IMR-90 (cell line): Measurements from ENCODE around the gene LAMC3. TPM values are rescaled to one million over a fixed set of nuclear protein-coding genes. Genes with fewer than 3 reads are reported as not detected.

Experiments used
- ATAC-seq: fragments of 200-7000 bp; cut with Tn5 transposase; 2 replicates; pipeline ENCODE4 v1.9.1; 2020; ENCODE audit warnings: low read depth, mild to moderate bottlenecking, moderate library complexity
- BruUV-seq: library from RNA; stranded (reverse); fragments of 400-500 nt; replicated peaks from 2 replicates; lab custom pipeline; 2021; lab: Mats Ljungman, UMichigan
- CTCF ChIA-PET: fragments of 300-600 bp; formaldehyde crosslinking; extraction: SDS; loops from one replicate; lab custom pipeline; 2021; ENCODE audit warnings: antibody characterized with exemption; lab: Yijun Ruan, JAX
- POLR2A ChIA-PET: fragments of 300-600 bp; sonication (Branson Sonifier 250); formaldehyde crosslinking; loops from one replicate; lab custom pipeline; 2022; ENCODE audit warnings: antibody characterized with exemption; ENCODE audit not compliant: unreplicated experiment; lab: Charles Lee
- DNase-seq: peaks from one replicate; pipeline ENCODE4 v3.0.0; 2013
- H2AFZ ChIP-seq: replicated peaks from 2 replicates; pipeline ENCODE3; 2013; ENCODE audit warnings: low read length, mild to moderate bottlenecking; ENCODE audit not compliant: poor library complexity
- H2AK5ac ChIP-seq: 2 replicates; pipeline ENCODE4 v1.6.1; 2013; ENCODE audit warnings: low read depth, low read length, inconsistent platforms
- H2AK9ac ChIP-seq: replicated peaks from 2 replicates; pipeline ENCODE3; 2013; ENCODE audit warnings: mild to moderate bottlenecking, low read depth, low read length, moderate library complexity; ENCODE audit not compliant: poor library complexity
- H2BK120ac ChIP-seq: 2 replicates; pipeline ENCODE4 v1.6.1; 2013; ENCODE audit warnings: low read depth, low read length, inconsistent platforms
- H2BK15ac ChIP-seq: 3 replicates; pipeline ENCODE4 v1.6.1; 2013; ENCODE audit warnings: low read depth, low read length, inconsistent platforms
- H2BK20ac ChIP-seq: 2 replicates; pipeline ENCODE4 v1.6.1; 2013; ENCODE audit warnings: low read depth, mild to moderate bottlenecking, inconsistent platforms, low read length, moderate library complexity
- H2BK5ac ChIP-seq: 2 replicates; pipeline ENCODE4 v1.6.1; 2013; ENCODE audit warnings: mild to moderate bottlenecking, low read depth, low read length, inconsistent platforms; ENCODE audit not compliant: poor library complexity, severe bottlenecking
- H3K14ac ChIP-seq: replicated peaks from 2 replicates; pipeline ENCODE4 v1.6.1; 2013; ENCODE audit warnings: low read depth, low read length, inconsistent platforms
- H3K18ac ChIP-seq: 2 replicates; pipeline ENCODE4 v1.6.1; 2013; ENCODE audit warnings: low read depth, low read length, control low read depth
- H3K23ac ChIP-seq: 2 replicates; pipeline ENCODE4 v1.6.1; 2013; ENCODE audit warnings: low read depth, low read length, inconsistent platforms
- H3K27ac ChIP-seq: 2 replicates; pipeline ENCODE4 v1.5.1; 2013; ENCODE audit warnings: mild to moderate bottlenecking, control low read depth, low read length; ENCODE audit not compliant: insufficient read depth
- H3K27me3 ChIP-seq: 2 replicates; pipeline ENCODE4 v1.6.1; 2013; ENCODE audit warnings: low read length; ENCODE audit not compliant: control insufficient read depth, insufficient read depth
- H3K36me3 ChIP-seq: 2 replicates; pipeline ENCODE4 v1.6.1; 2013; ENCODE audit warnings: low read length, mixed read lengths; ENCODE audit not compliant: control insufficient read depth, insufficient read depth
- H3K4ac ChIP-seq: 2 replicates; pipeline ENCODE4 v1.6.1; 2013; ENCODE audit warnings: low read depth, low read length, inconsistent platforms
- H3K4me1 ChIP-seq: 2 replicates; pipeline ENCODE4 v1.6.1; 2013; ENCODE audit warnings: low read length, mixed read lengths; ENCODE audit not compliant: control insufficient read depth, insufficient read depth
- H3K4me2 ChIP-seq: 2 replicates; pipeline ENCODE4 v1.6.1; 2013; ENCODE audit warnings: low read depth, mild to moderate bottlenecking, control low read depth, low read length, moderate library complexity
- H3K4me3 ChIP-seq: 2 replicates; pipeline ENCODE4 v1.5.1; 2013; ENCODE audit warnings: low read depth, mild to moderate bottlenecking, control low read depth, low read length, moderate library complexity; ENCODE audit not compliant: insufficient read depth
- H3K56ac ChIP-seq: 2 replicates; pipeline ENCODE4 v1.6.1; 2013; ENCODE audit warnings: low read length, inconsistent platforms; ENCODE audit not compliant: insufficient read depth; ENCODE audit errors: extremely low read depth
- H3K79me1 ChIP-seq, 2 experiments: 2 replicates each; pipeline ENCODE4 v1.6.1; 2013; ENCODE audit warnings: low read length in 2 of 2, inconsistent platforms in 1 of 2, low read depth in 1 of 2
- H3K9ac ChIP-seq: 2 replicates; pipeline ENCODE4 v1.6.1; 2013; ENCODE audit warnings: low read depth, low read length, control low read depth
- H3K9me1 ChIP-seq: 2 replicates; pipeline ENCODE4 v1.6.1; 2013; ENCODE audit warnings: low read length, inconsistent platforms; ENCODE audit not compliant: insufficient read depth
- H3K9me3 ChIP-seq: 2 replicates; pipeline ENCODE4 v1.6.1; 2013; ENCODE audit warnings: low read length; ENCODE audit not compliant: control insufficient read depth, insufficient read depth
- H4K20me1 ChIP-seq: 2 replicates; pipeline ENCODE4 v1.6.1; 2013; ENCODE audit warnings: low read length, inconsistent platforms; ENCODE audit not compliant: insufficient read depth
- H4K5ac ChIP-seq: 2 replicates; pipeline ENCODE4 v1.6.1; 2013; ENCODE audit warnings: mild to moderate bottlenecking, low read depth, low read length, control low read depth
- H4K8ac ChIP-seq, 2 experiments: 2 replicates each; pipeline ENCODE4 v1.6.1; 2013; ENCODE audit warnings: low read depth in 2 of 2, low read length in 2 of 2, control low read depth in 1 of 2, inconsistent platforms in 1 of 2
- H4K91ac ChIP-seq: 2 replicates; pipeline ENCODE4 v1.6.1; 2013; ENCODE audit warnings: low read depth, low read length, inconsistent platforms; ENCODE audit not compliant: insufficient read depth
- BHLHE40 ChIP-seq: fragments of 150-350 bp; IDR thresholded peaks from 2 replicates; pipeline ENCODE4 v1.6.1; 2016; ENCODE audit warnings: mild to moderate bottlenecking, low read depth, low read length
- CEBPB ChIP-seq: IDR thresholded peaks from 2 replicates; pipeline ENCODE4 v1.6.1; 2012; ENCODE audit warnings: low read depth, low read length, improper control_type of control experiment
- CTCF ChIP-seq: conservative IDR thresholded peaks from 2 replicates; pipeline ENCODE4 v1.5.1; 2012; ENCODE audit warnings: mild to moderate bottlenecking, low read depth, low read length, improper control_type of control experiment
- ELK1 ChIP-seq: fragments of 150-350 bp; IDR thresholded peaks from 2 replicates; pipeline ENCODE4 v1.6.1; 2016; ENCODE audit warnings: low read depth, mild to moderate bottlenecking, low read length, moderate library complexity, borderline replicate concordance
- MAFK ChIP-seq: IDR thresholded peaks from 2 replicates; pipeline ENCODE4 v1.6.1; 2012; ENCODE audit warnings: low read depth, low read length, improper control_type of control experiment
- MAZ ChIP-seq: IDR thresholded peaks from 2 replicates; pipeline ENCODE4 v1.6.1; 2012; ENCODE audit warnings: low read depth, mild to moderate bottlenecking, low read length, improper control_type of control experiment, moderate library complexity, borderline replicate concordance
- MXI1 ChIP-seq: IDR thresholded peaks from 2 replicates; pipeline ENCODE4 v1.6.1; 2012; ENCODE audit warnings: low read depth, mild to moderate bottlenecking, low read length, moderate library complexity, borderline replicate concordance
- SMC3 ChIP-seq: fragments of 150-350 bp; IDR thresholded peaks from 2 replicates; pipeline ENCODE4 v1.6.1; 2016; ENCODE audit warnings: low read depth, mild to moderate bottlenecking, antibody characterized with exemption, low read length, moderate library complexity
- USF2 ChIP-seq: fragments of 150-350 bp; IDR thresholded peaks from 2 replicates; pipeline ENCODE4 v1.6.1; 2017; ENCODE audit warnings: mild to moderate bottlenecking, antibody characterized with exemption, low read length, low read depth
- WGBS, 2 experiments: methylation state at CpG; one replicate each; pipeline versions ENCODE4 v1.1.5 to v1.1.7; 2013; ENCODE audit warnings: missing lambda C conversion rate in 2 of 2; ENCODE audit not compliant: insufficient read length in 1 of 2; ENCODE audit errors: extremely low coverage in 2 of 2; 5-methylcytosine and 5-hydroxymethylcytosine counted together
- dilution Hi-C: fragments of 300-500 bp; cut with HindIII; formaldehyde crosslinking; loops from one replicate; pipeline ENCODE4 v1.14.3; 2018; ENCODE audit warnings: low sequenced_read_pairs; ENCODE audit not compliant: unreplicated experiment
- in situ Hi-C: fragments of 300-500 bp; cut with MboI; formaldehyde crosslinking; loops from 3 replicates; pipeline ENCODE4 v1.14.3; 2019; ENCODE audit warnings: low sequenced_read_pairs, inconsistent platforms, mixed read lengths
- intact Hi-C: fragments of 100-400 bp; cut with micrococcal nuclease; formaldehyde crosslinking; loops from 2 replicates; pipeline ENCODE4 v1.10.0; 2022
- polyA plus RNA-seq, 3 experiments: library from polyadenylated mRNA; depleted of rRNA; stranded (reverse); fragments of >200 nt; gene quantifications; 2 replicates each; pipeline ENCODE4 v1.2.3, GENCODE V29; 2012; ENCODE audit warnings: low replicate concordance in 1 of 3
- total RNA-seq: library from RNA; depleted of rRNA; stranded (reverse); fragments of >200 nt; gene quantifications from 2 replicates; pipeline ENCODE4 v1.2.3, GENCODE V29; 2012

Gene LAMC3
- total and polyA plus RNA-seq, 2 of the 4 experiments (the other 2 are of a cell fraction), result not detected

GRCh38 chr9:131001990-131002389 is 7.0 kb upstream of the LAMC3 start:
- H3K9me1 ChIP-seq, result no peaks in the 10 kb centered on the region
- 0 out of 2 replicates have a peak, but pooled peaks cover 3% of the 10 kb centered on the region for H4K20me1 ChIP-seq
- H3K23ac ChIP-seq, result no peak overlapping the region
- H2BK15ac ChIP-seq, result no peak overlapping the region
- POLR2A ChIA-PET, result no interaction called here
- DNase-seq (no peak), ATAC-seq (no peak)
- intact Hi-C loops, result no loop called here
- H2AK5ac ChIP-seq, result no peak overlapping the region
- H4K91ac ChIP-seq, result no peak overlapping the region
- H3K79me1 ChIP-seq, result no peaks in the 10 kb centered on the region
- in situ Hi-C loops, result no loop called here
- no peak overlapping the region for H3K4ac ChIP-seq
- TF ChIP-seq ELK1 (no peak), BHLHE40 (no peak), SMC3 (no peak), CTCF (no peak), CEBPB (no peak), USF2 (no peak), MAFK (no peak), MXI1 (no peak), MAZ (no peak)
- no peaks in the 10 kb centered on the region for H3K4me1 ChIP-seq
- H3K9me3 ChIP-seq, result no peaks in the 10 kb centered on the region
- H3K36me3 ChIP-seq, result no peaks in the 10 kb centered on the region
- H2BK20ac ChIP-seq, result no peak overlapping the region
- WGBS, 2 experiments, result 94% methylated on average over 3 of the region's 7 CpGs; no CpG with 5 or more reads in 1 of the 2 experiments
- H3K18ac ChIP-seq, result no peak overlapping the region
- no peak overlapping the region for H4K5ac ChIP-seq
- dilution Hi-C loops, result no loop called here
- H3K4me2 ChIP-seq, result no peak overlapping the region
- no TSS peak for BruUV-seq
- no peak overlapping the region for H4K8ac ChIP-seq
- CTCF ChIA-PET, result interaction anchor here (0.7 to 0.9 kb wide), 2 partner anchors 44 to 301 kb away, joined by 3 read pairs; no protein-coding TSS in a partner anchor
- no peak overlapping the region for H3K9ac ChIP-seq
- H3K27ac ChIP-seq, result no peak overlapping the region
- H3K14ac ChIP-seq, result no peak overlapping the region
- H2AK9ac ChIP-seq, result no peak overlapping the region
- H3K56ac ChIP-seq, result no peak overlapping the region
- H2AFZ ChIP-seq, result no peak overlapping the region
- H2BK120ac ChIP-seq, result no peak overlapping the region
- no peak overlapping the region for H2BK5ac ChIP-seq
- no peak overlapping the region for H3K4me3 ChIP-seq
- H3K27me3 ChIP-seq, result peaks cover 28% of the 10 kb centered on the region
